IMR-90 (cell line): ENCODE results near the gene SLC12A7. TPM values are rescaled to one million over a fixed set of nuclear protein-coding genes. Genes with fewer than 3 reads are reported as not detected.

Experiments
- ATAC-seq: fragments of 200-7000 bp; cut with Tn5 transposase; 2 replicates; pipeline ENCODE4 v1.9.1; 2020; ENCODE audit warnings: low read depth, mild to moderate bottlenecking, moderate library complexity
- BruUV-seq: library from RNA; stranded (reverse); fragments of 400-500 nt; replicated peaks from 2 replicates; lab custom pipeline; 2021; lab: Mats Ljungman, UMichigan
- CTCF ChIA-PET: fragments of 300-600 bp; formaldehyde crosslinking; extraction: SDS; loops from one replicate; lab custom pipeline; 2021; ENCODE audit warnings: antibody characterized with exemption; lab: Yijun Ruan, JAX
- POLR2A ChIA-PET: fragments of 300-600 bp; sonication (Branson Sonifier 250); formaldehyde crosslinking; loops from one replicate; lab custom pipeline; 2022; ENCODE audit warnings: antibody characterized with exemption; ENCODE audit not compliant: unreplicated experiment; lab: Charles Lee
- DNase-seq: peaks from one replicate; pipeline ENCODE4 v3.0.0; 2013
- H2AFZ ChIP-seq: replicated peaks from 2 replicates; pipeline ENCODE3; 2013; ENCODE audit warnings: low read length, mild to moderate bottlenecking; ENCODE audit not compliant: poor library complexity
- H2AK5ac ChIP-seq: 2 replicates; pipeline ENCODE4 v1.6.1; 2013; ENCODE audit warnings: low read depth, low read length, inconsistent platforms
- H2AK9ac ChIP-seq: replicated peaks from 2 replicates; pipeline ENCODE3; 2013; ENCODE audit warnings: mild to moderate bottlenecking, low read depth, low read length, moderate library complexity; ENCODE audit not compliant: poor library complexity
- H2BK120ac ChIP-seq: 2 replicates; pipeline ENCODE4 v1.6.1; 2013; ENCODE audit warnings: low read depth, low read length, inconsistent platforms
- H2BK15ac ChIP-seq: 3 replicates; pipeline ENCODE4 v1.6.1; 2013; ENCODE audit warnings: low read depth, low read length, inconsistent platforms
- H2BK20ac ChIP-seq: 2 replicates; pipeline ENCODE4 v1.6.1; 2013; ENCODE audit warnings: low read depth, mild to moderate bottlenecking, inconsistent platforms, low read length, moderate library complexity
- H2BK5ac ChIP-seq: 2 replicates; pipeline ENCODE4 v1.6.1; 2013; ENCODE audit warnings: mild to moderate bottlenecking, low read depth, low read length, inconsistent platforms; ENCODE audit not compliant: poor library complexity, severe bottlenecking
- H3K14ac ChIP-seq: replicated peaks from 2 replicates; pipeline ENCODE4 v1.6.1; 2013; ENCODE audit warnings: low read depth, low read length, inconsistent platforms
- H3K18ac ChIP-seq: 2 replicates; pipeline ENCODE4 v1.6.1; 2013; ENCODE audit warnings: low read depth, low read length, control low read depth
- H3K23ac ChIP-seq: 2 replicates; pipeline ENCODE4 v1.6.1; 2013; ENCODE audit warnings: low read depth, low read length, inconsistent platforms
- H3K27ac ChIP-seq: 2 replicates; pipeline ENCODE4 v1.5.1; 2013; ENCODE audit warnings: mild to moderate bottlenecking, control low read depth, low read length; ENCODE audit not compliant: insufficient read depth
- H3K27me3 ChIP-seq: 2 replicates; pipeline ENCODE4 v1.6.1; 2013; ENCODE audit warnings: low read length; ENCODE audit not compliant: control insufficient read depth, insufficient read depth
- H3K36me3 ChIP-seq: 2 replicates; pipeline ENCODE4 v1.6.1; 2013; ENCODE audit warnings: low read length, mixed read lengths; ENCODE audit not compliant: control insufficient read depth, insufficient read depth
- H3K4ac ChIP-seq: 2 replicates; pipeline ENCODE4 v1.6.1; 2013; ENCODE audit warnings: low read depth, low read length, inconsistent platforms
- H3K4me1 ChIP-seq: 2 replicates; pipeline ENCODE4 v1.6.1; 2013; ENCODE audit warnings: low read length, mixed read lengths; ENCODE audit not compliant: control insufficient read depth, insufficient read depth
- H3K4me2 ChIP-seq: 2 replicates; pipeline ENCODE4 v1.6.1; 2013; ENCODE audit warnings: low read depth, mild to moderate bottlenecking, control low read depth, low read length, moderate library complexity
- H3K4me3 ChIP-seq: 2 replicates; pipeline ENCODE4 v1.5.1; 2013; ENCODE audit warnings: low read depth, mild to moderate bottlenecking, control low read depth, low read length, moderate library complexity; ENCODE audit not compliant: insufficient read depth
- H3K56ac ChIP-seq: 2 replicates; pipeline ENCODE4 v1.6.1; 2013; ENCODE audit warnings: low read length, inconsistent platforms; ENCODE audit not compliant: insufficient read depth; ENCODE audit errors: extremely low read depth
- H3K79me1 ChIP-seq, 2 experiments: 2 replicates each; pipeline ENCODE4 v1.6.1; 2013; ENCODE audit warnings: low read length in 2 of 2, inconsistent platforms in 1 of 2, low read depth in 1 of 2
- H3K9ac ChIP-seq: 2 replicates; pipeline ENCODE4 v1.6.1; 2013; ENCODE audit warnings: low read depth, low read length, control low read depth
- H3K9me1 ChIP-seq: 2 replicates; pipeline ENCODE4 v1.6.1; 2013; ENCODE audit warnings: low read length, inconsistent platforms; ENCODE audit not compliant: insufficient read depth
- H3K9me3 ChIP-seq: 2 replicates; pipeline ENCODE4 v1.6.1; 2013; ENCODE audit warnings: low read length; ENCODE audit not compliant: control insufficient read depth, insufficient read depth
- H4K20me1 ChIP-seq: 2 replicates; pipeline ENCODE4 v1.6.1; 2013; ENCODE audit warnings: low read length, inconsistent platforms; ENCODE audit not compliant: insufficient read depth
- H4K5ac ChIP-seq: 2 replicates; pipeline ENCODE4 v1.6.1; 2013; ENCODE audit warnings: mild to moderate bottlenecking, low read depth, low read length, control low read depth
- H4K8ac ChIP-seq, 2 experiments: 2 replicates each; pipeline ENCODE4 v1.6.1; 2013; ENCODE audit warnings: low read depth in 2 of 2, low read length in 2 of 2, control low read depth in 1 of 2, inconsistent platforms in 1 of 2
- H4K91ac ChIP-seq: 2 replicates; pipeline ENCODE4 v1.6.1; 2013; ENCODE audit warnings: low read depth, low read length, inconsistent platforms; ENCODE audit not compliant: insufficient read depth
- MAFK ChIP-seq: IDR thresholded peaks from 2 replicates; pipeline ENCODE4 v1.6.1; 2012; ENCODE audit warnings: low read depth, low read length, improper control_type of control experiment
- WGBS, 2 experiments: methylation state at CpG; one replicate each; pipeline versions ENCODE4 v1.1.5 to v1.1.7; 2013; ENCODE audit warnings: missing lambda C conversion rate in 2 of 2; ENCODE audit not compliant: insufficient read length in 1 of 2; ENCODE audit errors: extremely low coverage in 2 of 2; 5-methylcytosine and 5-hydroxymethylcytosine counted together
- dilution Hi-C: fragments of 300-500 bp; cut with HindIII; formaldehyde crosslinking; loops from one replicate; pipeline ENCODE4 v1.14.3; 2018; ENCODE audit warnings: low sequenced_read_pairs; ENCODE audit not compliant: unreplicated experiment
- in situ Hi-C: fragments of 300-500 bp; cut with MboI; formaldehyde crosslinking; loops from 3 replicates; pipeline ENCODE4 v1.14.3; 2019; ENCODE audit warnings: low sequenced_read_pairs, inconsistent platforms, mixed read lengths
- intact Hi-C: fragments of 100-400 bp; cut with micrococcal nuclease; formaldehyde crosslinking; loops from 2 replicates; pipeline ENCODE4 v1.10.0; 2022
- polyA plus RNA-seq, 3 experiments: library from polyadenylated mRNA; depleted of rRNA; stranded (reverse); fragments of >200 nt; gene quantifications; 2 replicates each; pipeline ENCODE4 v1.2.3, GENCODE V29; 2012; ENCODE audit warnings: low replicate concordance in 1 of 3
- total RNA-seq: library from RNA; depleted of rRNA; stranded (reverse); fragments of >200 nt; gene quantifications from 2 replicates; pipeline ENCODE4 v1.2.3, GENCODE V29; 2012

SLC12A7 gene
- total and polyA plus RNA-seq, 2 of the 4 experiments (the other 2 are of a cell fraction): 3.0 to 6.1 TPM

DNA sequence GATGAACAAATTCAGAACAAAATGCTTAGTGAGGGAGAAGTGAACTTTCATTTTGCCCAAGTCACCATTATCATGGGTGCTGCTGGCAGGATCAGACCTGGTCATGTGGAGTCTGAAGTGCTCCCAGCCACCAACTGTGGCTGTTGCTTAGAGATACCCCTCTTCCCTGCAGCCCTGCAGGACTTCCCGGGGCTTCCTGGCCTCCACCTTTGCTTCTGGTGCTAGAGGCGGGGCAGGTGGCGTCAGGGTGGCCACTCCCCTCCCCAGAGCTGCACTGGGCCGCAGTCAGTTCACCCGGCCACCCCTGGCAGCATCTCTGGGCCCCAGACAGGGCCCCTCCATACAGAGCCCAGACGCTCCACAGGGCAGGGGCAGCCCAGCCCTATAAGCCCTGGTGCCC lies 30.0 kb upstream of the SLC12A7 start:
- in situ Hi-C loops (no loop called here), dilution Hi-C loops (no loop called here), intact Hi-C loops (no loop called here)
- Histone ChIP-seq H4K5ac (no peak overlapping the region), H2BK5ac (no peak overlapping the region), H3K27ac (no peak overlapping the region), H3K14ac (no peak overlapping the region), H3K36me3 (no peaks in the 10 kb centered on the region), H2BK20ac (no peak overlapping the region), H3K9me1 (no peaks in the 10 kb centered on the region), H3K56ac (no peak overlapping the region), H3K9me3 (no peaks in the 10 kb centered on the region), H2AK9ac (no peak overlapping the region), H3K27me3 (peaks cover 34% of the 10 kb centered on the region; the same call in 1 of the 2 replicates), H3K79me1 (no peaks in the 10 kb centered on the region), H3K9ac (no peak overlapping the region), H2BK120ac (no peak overlapping the region), H2BK15ac (no peak overlapping the region), H3K23ac (no peak overlapping the region), H3K4me2 (no peak overlapping the region), H4K91ac (no peak overlapping the region), H4K8ac (no peak overlapping the region), H3K4me1 (no peaks in the 10 kb centered on the region), H3K4ac (no peak overlapping the region), H3K18ac (no peak overlapping the region), H3K4me3 (no peak overlapping the region), H4K20me1 (no peaks in the 10 kb centered on the region), H2AK5ac (no peak overlapping the region), H2AFZ (no peak overlapping the region)
- 40% methylated on average over 2 of the region's 6 CpGs; no CpG with 5 or more reads in 1 of the 2 experiments for WGBS, 2 experiments
- no peak for ATAC-seq
- no peak for DNase-seq
- TF ChIP-seq MAFK: no peak
- ChIA-PET CTCF (interaction anchor here (1.0 kb wide), 1 partner anchor 218 kb away, joined by 3 read pairs; no protein-coding TSS in a partner anchor), POLR2A (no interaction called here)
- no TSS peak for BruUV-seq
